Immature natural killer cell (primary cell): ENCODE measurements around the gene SWSAP1. TPM values are rescaled to one million over a fixed set of nuclear protein-coding genes. Genes with fewer than 3 reads are reported as not detected.
A peak's percentile ranks its signal among the peaks of the same experiment; 100 is the strongest.
"Not testable (repeated sequence)": the region's sequence is repeated elsewhere in the genome, so short reads cannot be mapped to it uniquely, and the experiment has no call there.

ENCODE experiments used
- DNase-seq, 3 donors: peaks; one replicate each; pipeline ENCODE4 v3.0.0; 2022; ENCODE audit warnings: mixed read lengths in 1 of 3
- H3K27ac Mint-ChIP-seq, 6 donors: one replicate each; pipeline ENCODE4 v1.8.0; 2020; ENCODE audit warnings: mixed read lengths in 6 of 6, mild to moderate bottlenecking in 5 of 6, inconsistent platforms in 4 of 6, moderate library complexity in 3 of 6
- H3K27me3 Mint-ChIP-seq, 3 donors: one replicate each; pipeline ENCODE4 v1.8.0; 2020 to 2021; ENCODE audit warnings: low read depth in 3 of 3, mild to moderate bottlenecking in 3 of 3, mixed read lengths in 3 of 3, moderate library complexity in 3 of 3, inconsistent platforms in 1 of 3
- H3K36me3 Mint-ChIP-seq, 3 donors: one replicate each; pipeline ENCODE4 v1.8.0; 2020; ENCODE audit warnings: mixed read lengths in 3 of 3, inconsistent platforms in 2 of 3, mild to moderate bottlenecking in 2 of 3
- H3K4me1 Mint-ChIP-seq, 2 donors: one replicate each; pipeline ENCODE4 v1.8.0; 2020; ENCODE audit warnings: inconsistent platforms in 2 of 2, mild to moderate bottlenecking in 2 of 2, mixed read lengths in 2 of 2, moderate library complexity in 1 of 2
- H3K4me3 Mint-ChIP-seq, 5 donors: one replicate each; pipeline ENCODE4 v1.8.0; 2020; ENCODE audit warnings: mild to moderate bottlenecking in 5 of 5, mixed read lengths in 5 of 5, inconsistent platforms in 3 of 5, moderate library complexity in 3 of 5
- H3K9me3 Mint-ChIP-seq, 6 donors: one replicate each; pipeline ENCODE4 v1.8.0; 2020; ENCODE audit warnings: mild to moderate bottlenecking in 6 of 6, mixed read lengths in 6 of 6, inconsistent platforms in 4 of 6, moderate library complexity in 3 of 6
- polyA plus RNA-seq, 3 donors: library from polyadenylated mRNA; unstranded; fragments of 300-500 nt; fragmentation: Illumina TruSeq; gene quantifications; one replicate each; pipeline ENCODE4 v1.2.3, GENCODE V29; 2021

The SWSAP1 gene
- polyA plus RNA-seq, 3 donors from 2014 or later = 7.0 to 8.7 (median 8.3) TPM

GRCh38 chr19:11377756-11378155, 3.3 kb downstream of the SWSAP1 start:
- DNase-seq = no peak
- Mint-ChIP-seq H3K27ac (peak overlapping the region in 1 of 6 donors; percentile 64), H3K27me3 (peaks cover 9 to 19% (median 16%) of the 10 kb centered on the region in 3 donors), H3K9me3 (no peaks in the 10 kb centered on the region), H3K36me3 (peaks cover 4% of the 10 kb centered on the region in 3 donors), H3K4me3 (no peak overlapping the region), H3K4me1 (peaks cover 25 to 39% of the 10 kb centered on the region in 2 donors)

DNA sequence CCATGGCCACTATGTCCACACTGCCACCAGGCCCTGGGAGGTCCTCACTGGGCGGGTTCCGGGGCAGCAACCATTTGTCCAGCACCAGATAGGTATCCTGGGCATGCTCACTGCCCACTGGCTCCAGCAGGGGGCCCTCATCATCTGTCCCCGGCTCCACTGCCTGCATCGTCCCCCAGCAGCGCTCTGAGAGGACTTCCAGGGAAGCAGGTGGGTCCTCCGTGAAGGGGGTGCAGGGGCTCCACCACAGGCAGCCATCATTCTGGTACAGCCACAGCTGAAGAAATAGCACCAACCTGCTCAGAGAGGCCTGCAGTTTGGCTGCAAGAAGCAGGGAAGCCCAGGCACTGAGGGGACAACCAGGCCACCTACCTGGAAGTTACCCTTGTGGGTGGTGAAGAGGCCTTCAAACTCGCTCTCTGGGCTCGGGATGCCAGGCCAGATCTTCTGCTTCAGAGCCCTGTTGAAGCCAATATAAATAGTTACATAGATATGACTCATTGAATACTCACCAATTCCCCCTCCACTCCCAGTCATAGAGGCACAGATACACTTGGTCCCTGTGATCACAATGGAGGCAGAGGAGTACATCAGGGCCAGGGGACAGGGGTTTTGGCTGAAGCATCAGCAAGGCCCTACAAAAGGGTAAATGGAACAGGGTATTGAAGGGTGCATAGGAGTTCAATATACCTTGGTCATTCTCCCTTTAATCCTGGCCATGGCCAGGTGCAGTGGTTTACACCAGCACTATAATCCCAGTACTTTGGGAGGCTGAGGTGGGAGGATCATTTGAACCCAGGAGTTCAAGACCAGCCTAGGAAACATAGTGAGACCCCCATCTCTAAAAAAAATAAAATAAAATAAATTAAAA, 4.1 kb downstream of the SWSAP1 start:
- Mint-ChIP-seq H3K4me1 (peaks cover 28 to 37% of the 10 kb centered on the region in 2 donors), H3K27me3 (peaks cover 9 to 22% (median 16%) of the 10 kb centered on the region in 3 donors), H3K9me3 (no peaks in the 10 kb centered on the region), H3K4me3 (peak overlapping the region in 3 of 5 donors; percentile 17 to 50 (median 21)), H3K36me3 (peaks cover 4% of the 10 kb centered on the region in 3 donors), H3K27ac (peak overlapping the region in 1 of 6 donors; percentile 44)
- DNase-seq = no peak

- Mint-ChIP-seq H3K27ac (peak overlapping the region in 1 of 6 donors; percentile 95), H3K27me3 (peaks cover 9 to 25% (median 16%) of the 10 kb centered on the region in 3 donors), H3K4me1 (peaks cover 28 to 38% of the 10 kb centered on the region in 2 donors)
- H3K36me3 Mint-ChIP-seq, H3K9me3 Mint-ChIP-seq, H3K4me3 Mint-ChIP-seq, DNase-seq: not testable (repeated sequence)
These were observed 4.9 kb downstream of the SWSAP1 start for GRCh38 chr19:11379269-11379845.

DNA sequence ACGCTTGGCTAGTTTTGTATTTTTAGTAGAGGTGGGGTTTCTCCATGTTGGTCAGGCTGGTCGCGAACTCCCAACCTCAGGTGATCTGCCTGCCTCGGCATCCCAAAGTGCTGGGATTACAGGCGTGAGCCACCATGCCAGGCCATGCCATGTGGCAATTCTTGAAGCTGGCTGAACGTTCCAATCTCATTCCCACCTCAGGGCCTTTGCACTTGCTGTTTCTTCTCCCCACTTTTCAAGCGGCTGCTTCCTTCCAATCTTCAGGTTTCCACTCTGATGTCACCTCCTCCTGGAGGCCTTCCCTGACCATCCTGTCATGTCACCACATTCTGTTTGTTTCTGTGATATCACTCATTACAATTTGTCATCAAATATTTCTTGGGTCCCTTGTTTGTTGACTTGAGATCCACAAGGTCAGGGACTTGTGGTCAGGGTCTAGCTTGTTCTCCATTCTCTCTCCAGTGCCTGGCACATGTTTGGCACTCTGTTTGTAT, 5.4 kb downstream of the SWSAP1 start:
- peaks cover 9 to 25% (median 18%) of the 10 kb centered on the region in 3 donors for H3K27me3 Mint-ChIP-seq
- H3K4me1 Mint-ChIP-seq = peaks cover 28 to 38% of the 10 kb centered on the region in 2 donors

GRCh38 chr19:11380653-11381537, 6.4 kb downstream of the SWSAP1 start:
- H3K9me3 Mint-ChIP-seq = no peaks in the 10 kb centered on the region
- H3K4me3 Mint-ChIP-seq = peak overlapping the region; percentile 84 to 99 (median 97)
- peaks cover 4% of the 10 kb centered on the region in 3 donors for H3K36me3 Mint-ChIP-seq
- H3K27me3 Mint-ChIP-seq = peaks cover 9 to 25% (median 20%) of the 10 kb centered on the region in 3 donors
- peak overlapping the region; percentile 95 to 100 (median 96) for H3K27ac Mint-ChIP-seq
- DNase-seq = peak; percentile 96
- H3K4me1 Mint-ChIP-seq = peaks cover 28 to 38% of the 10 kb centered on the region in 2 donors

More for the DNA sequence above, 5.4 kb downstream of the SWSAP1 start:
- no peak for DNase-seq
- peak overlapping the region; percentile 95 to 100 (median 96) for H3K27ac Mint-ChIP-seq
- peak overlapping the region; percentile 84 to 99 (median 97) for H3K4me3 Mint-ChIP-seq
- no peaks in the 10 kb centered on the region for H3K9me3 Mint-ChIP-seq
- peaks cover 4% of the 10 kb centered on the region in 3 donors for H3K36me3 Mint-ChIP-seq

DNA sequence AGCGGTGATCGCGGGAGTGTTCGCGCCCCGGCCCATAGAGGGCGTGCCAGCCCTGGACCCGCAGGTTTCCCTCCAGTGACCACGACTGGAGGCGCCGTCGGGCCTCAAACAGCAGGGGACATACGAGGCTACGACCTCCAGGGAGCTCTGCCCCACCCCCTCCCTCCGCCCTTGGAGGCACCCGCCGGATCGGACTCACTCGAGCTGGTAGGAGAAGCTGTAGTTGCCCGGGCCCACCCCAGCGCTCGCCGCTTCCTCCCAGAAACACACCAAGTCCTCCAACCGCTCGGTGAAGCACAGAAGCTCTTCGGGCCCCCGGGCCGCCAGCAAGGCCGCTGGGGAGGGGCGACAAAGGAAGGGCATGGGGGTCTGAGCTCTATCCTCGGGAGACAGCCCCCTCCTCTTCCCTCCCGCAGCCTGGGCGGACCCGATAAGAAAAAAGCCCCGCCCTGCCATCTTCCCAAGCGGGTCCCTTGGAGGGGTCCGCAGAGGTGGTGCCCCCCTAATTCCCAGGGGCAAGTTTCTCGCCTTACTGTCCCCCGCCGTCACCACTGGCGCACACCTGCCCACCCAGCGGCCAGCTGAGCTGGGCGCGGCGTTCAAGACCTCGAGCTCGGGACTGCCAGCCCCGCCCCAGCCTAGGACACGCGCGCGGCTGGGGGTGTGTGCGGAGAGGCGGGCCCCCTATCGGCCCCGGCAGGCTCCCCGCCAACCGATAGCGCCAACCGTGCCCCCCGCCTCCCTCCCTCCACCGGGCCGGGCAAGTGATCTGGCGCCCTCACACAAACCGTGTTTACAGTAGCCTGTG, 8.6 kb downstream of the SWSAP1 start:
- Mint-ChIP-seq H3K27ac (peak overlapping the region in 4 of 6 donors; percentile 85 to 100 (median 88)), H3K4me3 (peak overlapping the region; percentile 56 to 72 (median 65)), H3K9me3 (no peaks in the 10 kb centered on the region), H3K36me3 (no peaks in the 10 kb centered on the region), H3K4me1 (peaks cover 28 to 29% of the 10 kb centered on the region in 2 donors), H3K27me3 (peaks cover 11 to 25% (median 20%) of the 10 kb centered on the region in 3 donors)
- DNase-seq = peak; percentile 39 to 52 (median 42)

GRCh38 chr19:11383706-11384048, 9.2 kb downstream of the SWSAP1 start:
- H3K4me3 Mint-ChIP-seq = no peak overlapping the region
- H3K36me3 Mint-ChIP-seq = no peaks in the 10 kb centered on the region
- peaks cover 11 to 25% (median 20%) of the 10 kb centered on the region in 3 donors for H3K27me3 Mint-ChIP-seq
- H3K9me3 Mint-ChIP-seq = no peaks in the 10 kb centered on the region
- H3K27ac Mint-ChIP-seq = no peak overlapping the region
- DNase-seq = no peak
- peaks cover 28 to 29% of the 10 kb centered on the region in 2 donors for H3K4me1 Mint-ChIP-seq

DNA sequence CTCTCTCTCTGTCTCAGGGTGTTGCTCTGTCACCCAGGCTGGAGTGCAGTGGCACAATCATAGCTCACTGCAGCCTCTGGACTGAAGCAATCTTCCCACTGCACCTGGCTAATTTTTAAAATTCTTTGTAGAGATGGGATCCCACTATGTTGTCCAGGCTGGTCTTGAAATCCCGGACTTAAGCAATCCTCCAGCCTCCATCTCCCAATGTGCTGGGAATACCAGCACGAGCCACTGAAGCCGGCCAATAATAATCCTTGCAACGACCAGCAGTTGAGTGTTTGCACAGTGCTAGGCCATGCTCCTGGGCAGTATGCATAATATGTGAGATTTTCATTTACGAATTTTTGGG, 10.3 kb downstream of the SWSAP1 start:
- no peak overlapping the region for H3K4me3 Mint-ChIP-seq
- H3K4me1 Mint-ChIP-seq = peaks cover 28 to 29% of the 10 kb centered on the region in 2 donors
- no peaks in the 10 kb centered on the region for H3K9me3 Mint-ChIP-seq
- H3K36me3 Mint-ChIP-seq = no peaks in the 10 kb centered on the region
- no peak overlapping the region for H3K27ac Mint-ChIP-seq
- no peak for DNase-seq
- H3K27me3 Mint-ChIP-seq = peaks cover 11 to 25% (median 20%) of the 10 kb centered on the region in 3 donors

GRCh38 chr19:11387162-11388034, 12.9 kb downstream of the SWSAP1 start:
- Mint-ChIP-seq H3K27ac (no peak overlapping the region), H3K4me3 (no peak overlapping the region), H3K9me3 (peaks cover 0 to 3% (median 0%) of the 10 kb centered on the region in 6 donors), H3K27me3 (peaks cover 2 to 9% (median 7%) of the 10 kb centered on the region in 3 donors), H3K4me1 (peaks cover 7 to 8% of the 10 kb centered on the region in 2 donors), H3K36me3 (no peaks in the 10 kb centered on the region)
- DNase-seq = no peak

GRCh38 chr19:11390359-11390758, 15.9 kb downstream of the SWSAP1 start:
- Mint-ChIP-seq H3K4me1 (peaks cover 0 to 2% of the 10 kb centered on the region in 2 donors), H3K27ac (peak overlapping the region in 1 of 6 donors; percentile 56), H3K9me3 (peaks cover 0 to 3% (median 0%) of the 10 kb centered on the region in 6 donors), H3K27me3 (peaks cover 0 to 7% (median under 1%) of the 10 kb centered on the region in 3 donors), H3K36me3 (peaks cover 0 to 2% (median 0%) of the 10 kb centered on the region in 3 donors), H3K4me3 (no peak overlapping the region)
- DNase-seq = no peak

DNA sequence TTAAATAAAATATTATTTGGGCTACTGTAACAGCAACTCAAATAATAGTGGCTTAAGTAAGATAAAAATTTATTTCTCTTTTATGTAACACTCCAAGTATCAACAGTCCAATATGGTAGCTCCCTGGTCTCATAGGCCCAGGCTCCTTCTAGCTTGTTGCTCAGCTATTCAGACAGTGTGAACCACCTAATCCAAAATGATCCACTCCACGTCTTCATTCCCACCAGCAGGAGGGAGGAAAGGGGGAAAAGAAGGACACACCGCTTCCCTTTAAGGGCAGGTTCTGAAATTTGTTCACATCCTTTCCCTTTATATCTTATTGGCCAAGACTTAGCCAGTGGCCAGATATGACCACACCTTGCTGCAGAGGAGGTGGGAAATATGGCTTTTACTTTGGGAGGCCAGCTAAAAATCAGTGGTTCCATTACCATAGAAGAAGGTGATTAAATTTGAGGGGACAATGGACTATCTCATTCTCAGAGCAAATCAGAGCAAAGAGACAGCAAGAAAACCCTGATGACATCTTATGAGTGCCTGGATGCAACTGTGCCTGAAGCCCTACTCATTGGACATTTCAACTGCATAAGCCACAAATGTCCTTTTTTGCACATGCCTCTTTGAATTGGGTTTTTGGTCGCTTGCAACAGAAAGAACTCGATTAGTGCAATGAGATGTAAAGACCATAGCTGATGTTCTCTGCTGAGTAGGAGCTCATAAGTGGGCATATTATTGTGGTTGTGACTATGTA, 16.6 kb downstream of the SWSAP1 start:
- H3K27me3 Mint-ChIP-seq = peaks cover 0 to 7% (median 0%) of the 10 kb centered on the region in 3 donors
- peaks cover 0 to 3% (median 0%) of the 10 kb centered on the region in 6 donors for H3K9me3 Mint-ChIP-seq
- no peak overlapping the region for H3K27ac Mint-ChIP-seq
- H3K4me3 Mint-ChIP-seq = no peak overlapping the region
- DNase-seq = no peak
- H3K4me1 Mint-ChIP-seq = peaks cover 0 to 2% of the 10 kb centered on the region in 2 donors
- H3K36me3 Mint-ChIP-seq = peaks cover 0 to 3% (median 0%) of the 10 kb centered on the region in 3 donors
